GM18498 (cell line): ENCODE data around the gene SI.
"Not testable (repeated sequence)": the region's sequence is repeated elsewhere in the genome, so short reads cannot be mapped to it uniquely, and the experiment has no call there.

Experiments used
- ATAC-seq: cut with Tn5 transposase; IDR thresholded peaks from one replicate; pipeline ENCODE4 v1.9.1; 2021; ENCODE audit warnings: mild to moderate bottlenecking, moderate library complexity; ENCODE audit not compliant: unreplicated experiment

The SI gene

DNA sequence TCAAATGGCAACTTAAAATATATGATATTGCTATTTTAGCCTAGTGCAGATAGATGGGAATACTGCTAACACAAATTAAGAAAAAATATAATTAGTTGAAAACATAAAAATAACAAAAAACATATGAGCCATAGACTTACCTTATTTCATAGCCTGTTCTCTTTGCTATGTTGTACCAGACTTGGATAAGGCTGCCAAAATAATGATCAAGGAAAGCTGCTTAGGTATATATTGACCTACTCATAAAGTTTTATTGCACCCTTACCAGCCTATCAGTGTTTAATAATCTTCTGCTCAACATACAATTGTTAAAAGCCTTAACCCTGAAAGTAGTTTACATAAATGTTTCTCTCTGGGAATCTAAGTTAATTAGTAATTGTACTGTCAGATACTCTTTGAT is at the start of gene SI:
Gene SI (minus strand): TSS at position 204 of the 400 bp plus-strand sequence. CDS start 2,484 bp downstream, outside the sequence.
- ATAC-seq, result no peak

DNA sequence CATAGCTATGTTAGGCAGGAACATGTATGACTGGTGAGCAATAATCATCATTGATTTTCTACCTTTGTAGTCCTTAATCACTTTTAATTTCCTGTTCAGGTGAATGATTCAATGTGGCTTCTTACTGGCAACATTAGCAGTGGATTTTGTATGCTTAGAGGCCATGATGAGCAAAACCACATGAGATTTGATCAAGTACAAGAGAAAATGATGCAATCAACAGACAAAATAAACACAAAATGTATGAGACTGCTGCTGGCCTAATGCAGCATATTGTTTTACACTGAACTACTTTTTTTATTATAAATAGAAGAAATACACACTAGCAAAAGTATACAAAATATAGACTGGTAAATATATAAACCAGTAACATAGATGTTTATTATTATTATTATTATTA is 47.5 kb upstream of the SI start:
- ATAC-seq, result no peak

DNA sequence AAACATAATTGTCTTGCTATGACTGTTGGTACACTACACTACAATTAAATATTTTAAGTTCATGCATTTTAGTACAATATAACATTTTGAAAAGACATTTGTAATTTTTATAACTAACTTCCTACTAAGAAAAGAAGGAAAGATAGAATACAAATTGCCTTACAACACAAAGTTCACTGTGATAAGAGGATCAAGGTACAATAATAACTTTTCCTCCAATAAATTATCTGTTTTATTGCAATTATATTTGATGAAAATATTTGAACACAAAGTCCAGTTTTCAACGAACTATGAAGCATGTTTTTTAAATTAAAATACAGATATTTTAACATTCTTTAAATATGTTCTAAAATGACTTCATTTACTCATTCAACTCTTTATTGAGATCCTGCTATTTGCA is 33.1 kb upstream of the SI start:
- ATAC-seq, result no peak

DNA sequence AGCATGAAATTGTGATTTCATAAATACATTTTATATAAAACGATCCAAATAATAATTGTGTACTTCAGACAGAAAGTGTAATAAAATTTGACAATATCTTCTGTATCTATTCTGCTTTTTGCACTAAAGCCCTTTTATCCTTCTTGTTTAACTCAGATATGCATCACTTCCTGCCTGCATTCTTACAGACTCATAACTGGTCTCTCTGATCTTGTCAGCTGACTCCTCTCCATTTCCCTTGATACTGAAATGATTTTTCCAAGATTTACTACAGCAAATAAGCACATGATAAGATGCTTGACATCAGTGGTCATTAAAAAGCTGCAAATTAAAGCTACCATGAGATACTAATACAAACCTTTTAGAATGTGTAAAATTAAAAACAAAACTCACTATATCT is 25.3 kb upstream of the SI start:
- no peak for ATAC-seq

DNA sequence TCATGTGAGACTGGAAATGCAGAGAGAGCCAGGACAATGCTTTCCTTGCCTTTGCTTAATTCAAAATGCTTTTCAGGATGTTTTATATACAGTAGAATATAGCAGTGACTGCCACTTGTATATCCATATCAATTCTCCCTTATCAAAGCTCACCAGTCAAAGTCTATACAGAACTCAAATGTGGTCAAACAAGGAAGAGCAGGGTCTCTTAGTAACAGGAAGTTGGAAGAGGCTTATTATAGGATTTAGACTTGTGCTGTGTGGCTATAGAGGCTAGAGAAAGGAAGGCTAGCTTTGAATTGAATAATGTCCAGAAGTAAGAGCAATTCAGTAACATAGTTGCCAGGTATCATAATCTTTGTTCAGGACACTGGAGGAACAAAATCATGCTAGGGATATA is 4.4 kb upstream of the SI start:
- no peak for ATAC-seq

DNA sequence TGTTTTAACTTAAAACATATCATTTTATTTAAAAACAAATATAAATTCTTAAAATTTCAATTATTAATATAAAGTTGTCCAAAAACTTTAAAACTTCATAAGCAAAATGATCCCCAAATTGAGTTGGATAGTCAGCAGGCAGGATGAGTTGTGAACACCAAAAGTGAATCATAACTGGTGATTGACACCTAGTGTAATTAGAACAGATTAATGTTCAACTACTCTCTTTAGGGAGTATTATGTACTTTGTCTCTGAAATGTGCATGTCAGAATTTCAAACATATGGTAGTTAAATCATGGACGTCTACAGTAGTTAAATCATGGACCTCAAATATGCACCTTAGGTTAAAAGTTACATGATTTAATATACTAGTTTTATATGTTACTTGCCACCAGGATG is 2.9 kb upstream of the SI start:
- no peak for ATAC-seq

DNA sequence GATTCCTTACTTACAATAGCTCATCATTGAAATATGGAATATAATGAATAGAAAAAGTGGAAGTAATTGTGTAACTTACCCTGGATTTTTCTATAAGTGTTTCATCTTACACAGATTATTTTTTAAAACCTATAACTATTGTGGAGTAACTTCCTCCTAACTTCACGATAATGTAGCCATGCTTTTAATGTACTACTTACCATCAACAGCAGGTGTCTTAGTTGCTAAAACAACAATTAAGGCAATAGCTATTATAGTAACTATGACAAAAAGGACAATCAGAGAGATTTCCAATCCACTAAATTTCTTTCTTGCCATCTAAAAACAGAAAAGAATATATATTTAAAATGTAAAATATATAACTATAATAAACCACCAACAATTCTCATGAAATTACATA is 2.6 kb downstream of the SI start:
- no peak for ATAC-seq

DNA sequence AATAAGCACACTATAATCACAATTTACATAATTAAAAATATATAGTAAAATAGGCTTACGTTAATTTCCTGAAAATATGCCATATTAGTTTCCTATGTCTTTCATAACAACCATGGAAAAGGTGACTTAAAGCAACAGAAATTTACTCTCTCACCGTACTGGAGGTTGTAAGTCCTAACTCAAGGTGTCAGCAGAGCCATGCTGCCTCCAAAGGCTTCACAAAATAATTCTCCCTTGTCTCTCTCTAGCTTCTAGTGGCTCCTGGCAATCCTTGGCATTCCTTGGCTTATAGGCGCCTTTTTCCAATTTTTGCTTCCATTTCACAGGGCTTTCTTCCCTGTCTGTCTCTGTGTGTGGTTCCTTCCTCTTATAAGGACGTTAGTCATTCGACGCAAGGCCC is 7.6 kb downstream of the SI start:
- no peak for ATAC-seq

DNA sequence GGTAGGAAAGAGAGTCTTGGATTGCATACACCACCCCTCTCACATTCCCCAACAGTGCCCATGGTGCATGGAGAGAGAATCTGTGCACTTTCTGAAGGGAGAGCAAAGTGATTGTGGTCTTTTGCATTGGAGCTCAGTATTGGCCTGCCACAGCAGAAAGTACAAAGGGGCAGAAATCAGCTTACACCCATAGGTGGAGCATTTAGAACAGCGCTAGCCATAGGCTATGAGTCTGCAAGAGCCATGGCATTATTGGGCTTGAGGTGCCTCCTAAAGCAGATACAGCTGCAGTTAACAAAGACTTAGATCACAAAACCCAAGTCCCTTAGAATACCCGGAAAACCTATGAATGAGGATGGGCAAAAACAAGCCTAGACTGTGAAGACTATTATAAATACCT is 21.8 kb downstream of the SI start:
- ATAC-seq, result no peak

DNA sequence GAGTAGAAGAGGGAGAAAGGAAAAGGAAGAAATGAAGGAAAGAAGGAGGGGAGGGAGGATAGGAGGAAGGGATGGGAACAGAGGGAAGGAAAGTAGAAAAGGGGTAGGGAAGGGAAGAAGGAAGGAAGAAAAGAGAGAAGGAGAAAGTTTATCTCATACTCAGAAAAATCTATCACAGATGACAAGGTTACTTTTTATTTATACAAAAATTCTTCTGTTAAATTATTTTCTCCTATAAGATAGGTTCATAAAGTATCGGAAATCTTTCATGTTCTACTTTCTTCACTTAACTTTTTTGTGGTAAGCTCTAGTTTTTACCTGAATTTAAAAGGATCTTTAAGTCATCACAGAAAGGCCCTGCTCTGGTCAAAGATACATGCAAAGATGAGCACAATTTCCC is 38.1 kb downstream of the SI start:
- no peak for ATAC-seq

DNA sequence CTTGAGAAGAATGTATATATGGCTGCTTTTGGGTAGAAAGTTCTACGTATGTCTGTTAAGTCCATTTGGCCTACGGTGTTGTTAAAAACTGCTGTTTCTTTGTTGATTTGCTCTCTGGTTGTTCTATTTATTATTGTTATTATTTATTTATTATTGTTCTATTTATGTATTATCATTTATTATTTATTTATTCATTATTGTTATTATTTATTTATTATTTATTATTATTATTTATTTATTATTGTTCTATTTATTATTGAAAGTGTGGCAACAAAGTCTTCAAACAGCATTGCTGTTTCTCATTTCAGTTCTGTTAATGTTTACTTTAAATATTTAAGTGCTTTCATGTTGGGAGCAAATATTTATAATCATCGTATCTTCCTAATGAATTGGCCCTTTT is 66.7 kb downstream of the SI start:
- ATAC-seq, result no peak

DNA sequence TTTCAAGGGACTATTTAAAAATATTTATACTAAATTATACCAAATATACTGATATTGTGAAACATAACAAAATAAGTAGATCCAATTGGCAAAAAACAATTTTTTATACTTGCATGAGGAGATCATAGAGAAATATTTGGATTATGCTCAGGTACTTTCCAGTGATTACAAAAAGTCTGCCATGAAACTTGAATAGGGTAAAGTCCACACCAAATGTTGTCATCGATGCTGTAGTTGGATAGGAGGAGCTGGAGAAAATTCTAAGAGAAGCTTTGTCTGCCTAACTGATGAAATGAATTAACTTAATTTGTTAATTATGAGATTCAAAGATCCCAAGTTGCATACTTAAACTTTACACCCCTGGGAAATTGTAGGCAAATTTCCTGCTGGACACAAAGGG is 93.3 kb downstream of the SI start:
- ATAC-seq, result no peak

DNA sequence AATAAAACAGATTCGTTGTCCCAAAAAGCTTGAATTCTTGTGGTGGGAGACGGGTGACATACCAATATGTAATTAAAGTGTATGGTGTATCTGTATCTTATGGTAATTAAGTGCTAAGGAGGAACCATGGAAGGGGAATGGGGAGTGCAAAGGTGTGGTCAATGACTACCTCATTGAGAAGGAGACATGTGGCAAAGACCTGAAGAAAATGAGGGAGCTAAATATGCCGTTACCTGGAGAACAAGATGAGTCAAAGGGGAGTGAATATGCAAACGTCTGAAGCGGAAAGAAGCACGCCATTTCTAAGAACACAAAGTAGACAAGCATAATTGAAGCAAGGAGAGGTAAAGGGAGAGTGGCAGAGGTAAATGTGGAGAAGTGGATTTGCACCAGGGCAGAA is 115.7 kb downstream of the SI start:
- ATAC-seq, result no peak

DNA sequence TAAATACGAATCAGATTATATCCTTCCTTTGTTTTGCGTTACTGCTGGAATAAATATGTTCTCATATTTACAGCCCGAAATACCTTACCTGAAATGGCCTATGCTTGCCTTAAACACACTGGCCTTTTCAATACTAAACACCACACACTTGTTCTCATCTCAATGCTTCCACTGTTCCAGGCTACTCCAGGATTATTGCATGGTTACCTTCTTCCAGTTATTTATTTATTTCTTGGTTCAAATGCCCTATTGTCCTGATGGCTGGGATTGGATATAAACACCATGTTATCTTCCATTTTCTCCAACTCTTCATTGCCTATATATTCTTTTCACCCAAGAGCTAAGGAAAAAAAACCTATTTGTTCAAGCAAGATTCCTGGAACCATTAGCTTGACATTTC is 125.3 kb downstream of the SI start:
- ATAC-seq, result no peak

DNA sequence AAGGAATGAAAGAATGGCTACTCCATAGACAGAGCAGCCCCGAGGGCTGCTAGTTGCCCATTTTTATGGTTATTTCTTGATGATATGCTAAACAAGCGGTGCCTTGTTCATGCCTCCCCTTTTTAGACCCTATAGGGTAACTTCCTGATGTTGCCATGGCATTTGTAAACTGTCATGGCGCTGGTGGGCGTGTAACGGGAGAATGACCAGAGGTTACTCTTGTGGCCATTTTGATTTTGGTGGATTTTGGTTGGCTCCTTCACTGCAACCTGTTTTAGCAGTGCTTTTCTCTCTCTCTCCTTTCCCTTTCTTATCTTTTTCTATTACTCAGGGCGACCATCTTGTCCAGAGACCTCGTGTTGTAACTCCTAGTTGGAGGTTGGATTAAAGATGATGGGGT is 126.9 kb downstream of the SI start:
- not testable (repeated sequence) for ATAC-seq

DNA sequence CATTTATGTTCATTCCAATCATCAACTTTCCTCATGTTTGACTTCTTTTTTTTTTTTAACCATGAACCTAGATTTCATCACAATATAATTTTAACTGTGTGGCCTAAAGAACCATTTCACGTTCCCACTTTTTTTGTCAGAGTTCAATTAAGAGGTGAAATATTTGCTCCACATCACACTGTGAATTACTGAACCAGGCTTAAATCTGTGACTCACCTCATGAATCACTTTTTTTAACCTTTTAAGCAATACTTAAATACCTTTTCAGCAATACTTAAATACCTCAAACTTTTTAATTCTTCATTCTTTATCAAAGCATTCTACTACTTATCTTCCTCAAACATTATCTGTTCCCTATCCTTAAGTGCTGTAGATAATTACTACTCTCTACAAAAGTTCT is 137.6 kb downstream of the SI start:
- no peak for ATAC-seq

DNA sequence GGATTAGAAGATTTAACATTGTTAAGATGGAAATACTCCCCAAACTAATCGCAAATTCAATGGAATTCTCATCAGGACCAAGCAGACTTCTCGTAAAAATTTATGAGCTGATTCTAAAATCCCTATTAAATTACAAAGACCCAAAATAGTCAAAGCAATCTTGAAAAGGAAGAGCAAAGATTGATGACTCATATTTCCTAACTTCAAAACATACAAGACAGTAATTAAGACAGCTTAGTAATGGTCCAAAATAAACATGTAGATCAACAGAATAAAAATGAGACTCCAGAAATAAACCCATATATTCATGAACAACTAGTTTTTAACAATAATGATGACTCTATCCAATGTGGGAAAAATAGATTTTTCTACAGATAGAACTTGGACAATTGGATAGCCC is 148.7 kb downstream of the SI start:
- no peak for ATAC-seq
